ENCODE data around the gene MUS81.

DNA sequence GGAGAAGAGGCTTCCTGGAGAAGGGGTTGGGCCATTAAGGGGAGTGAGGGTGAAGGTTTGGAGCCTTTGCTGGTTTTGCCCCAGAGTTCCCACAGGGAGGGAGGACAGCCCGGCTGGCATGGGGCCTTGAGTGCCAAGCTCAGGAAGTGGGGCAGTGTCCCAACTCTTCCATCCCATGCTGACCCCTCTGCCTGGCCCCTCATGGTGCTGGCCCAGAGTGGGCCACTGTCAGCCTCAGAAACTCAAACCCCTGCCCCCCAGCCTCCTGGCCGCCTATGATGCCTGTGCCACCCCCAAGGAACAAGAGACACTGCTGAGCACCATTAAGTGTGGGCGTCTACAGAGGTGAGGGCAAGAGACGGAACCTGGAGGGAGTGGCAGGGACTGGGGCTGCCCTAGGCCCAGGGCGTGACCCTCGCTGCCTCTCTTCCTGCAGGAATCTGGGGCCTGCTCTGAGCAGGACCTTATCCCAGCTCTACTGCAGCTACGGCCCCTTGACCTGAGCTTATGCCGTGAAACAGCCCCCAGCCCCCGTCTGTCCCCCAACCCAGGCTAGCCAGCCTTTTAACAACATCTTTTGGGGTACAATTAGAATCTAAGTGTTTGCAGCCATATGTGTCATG is 5.4 kb downstream of the MUS81 start:
- TF ChIP-seq, protein P1, sequence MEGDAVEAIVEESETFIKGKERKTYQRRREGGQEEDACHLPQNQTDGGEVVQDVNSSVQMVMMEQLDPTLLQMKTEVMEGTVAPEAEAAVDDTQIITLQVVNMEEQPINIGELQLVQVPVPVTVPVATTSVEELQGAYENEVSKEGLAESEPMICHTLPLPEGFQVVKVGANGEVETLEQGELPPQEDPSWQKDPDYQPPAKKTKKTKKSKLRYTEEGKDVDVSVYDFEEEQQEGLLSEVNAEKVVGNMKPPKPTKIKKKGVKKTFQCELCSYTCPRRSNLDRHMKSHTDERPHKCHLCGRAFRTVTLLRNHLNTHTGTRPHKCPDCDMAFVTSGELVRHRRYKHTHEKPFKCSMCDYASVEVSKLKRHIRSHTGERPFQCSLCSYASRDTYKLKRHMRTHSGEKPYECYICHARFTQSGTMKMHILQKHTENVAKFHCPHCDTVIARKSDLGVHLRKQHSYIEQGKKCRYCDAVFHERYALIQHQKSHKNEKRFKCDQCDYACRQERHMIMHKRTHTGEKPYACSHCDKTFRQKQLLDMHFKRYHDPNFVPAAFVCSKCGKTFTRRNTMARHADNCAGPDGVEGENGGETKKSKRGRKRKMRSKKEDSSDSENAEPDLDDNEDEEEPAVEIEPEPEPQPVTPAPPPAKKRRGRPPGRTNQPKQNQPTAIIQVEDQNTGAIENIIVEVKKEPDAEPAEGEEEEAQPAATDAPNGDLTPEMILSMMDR (IDR thresholded peaks at IDR 0.05; ENCODE audit: insufficient read depth, low read length): no peak
- TF ChIP-seq GABPA (IDR thresholded peaks at IDR 0.05; ENCODE audit: low read depth) (no peak), POLR2AphosphoS5 (IDR thresholded peaks at IDR 0.05; ENCODE audit: low read depth) (no peak), SPI1 (IDR thresholded peaks at IDR 0.05; ENCODE audit: borderline replicate concordance, low read depth) (no peak)
- TF ChIP-seq, protein P2, sequence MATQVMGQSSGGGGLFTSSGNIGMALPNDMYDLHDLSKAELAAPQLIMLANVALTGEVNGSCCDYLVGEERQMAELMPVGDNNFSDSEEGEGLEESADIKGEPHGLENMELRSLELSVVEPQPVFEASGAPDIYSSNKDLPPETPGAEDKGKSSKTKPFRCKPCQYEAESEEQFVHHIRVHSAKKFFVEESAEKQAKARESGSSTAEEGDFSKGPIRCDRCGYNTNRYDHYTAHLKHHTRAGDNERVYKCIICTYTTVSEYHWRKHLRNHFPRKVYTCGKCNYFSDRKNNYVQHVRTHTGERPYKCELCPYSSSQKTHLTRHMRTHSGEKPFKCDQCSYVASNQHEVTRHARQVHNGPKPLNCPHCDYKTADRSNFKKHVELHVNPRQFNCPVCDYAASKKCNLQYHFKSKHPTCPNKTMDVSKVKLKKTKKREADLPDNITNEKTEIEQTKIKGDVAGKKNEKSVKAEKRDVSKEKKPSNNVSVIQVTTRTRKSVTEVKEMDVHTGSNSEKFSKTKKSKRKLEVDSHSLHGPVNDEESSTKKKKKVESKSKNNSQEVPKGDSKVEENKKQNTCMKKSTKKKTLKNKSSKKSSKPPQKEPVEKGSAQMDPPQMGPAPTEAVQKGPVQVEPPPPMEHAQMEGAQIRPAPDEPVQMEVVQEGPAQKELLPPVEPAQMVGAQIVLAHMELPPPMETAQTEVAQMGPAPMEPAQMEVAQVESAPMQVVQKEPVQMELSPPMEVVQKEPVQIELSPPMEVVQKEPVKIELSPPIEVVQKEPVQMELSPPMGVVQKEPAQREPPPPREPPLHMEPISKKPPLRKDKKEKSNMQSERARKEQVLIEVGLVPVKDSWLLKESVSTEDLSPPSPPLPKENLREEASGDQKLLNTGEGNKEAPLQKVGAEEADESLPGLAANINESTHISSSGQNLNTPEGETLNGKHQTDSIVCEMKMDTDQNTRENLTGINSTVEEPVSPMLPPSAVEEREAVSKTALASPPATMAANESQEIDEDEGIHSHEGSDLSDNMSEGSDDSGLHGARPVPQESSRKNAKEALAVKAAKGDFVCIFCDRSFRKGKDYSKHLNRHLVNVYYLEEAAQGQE (IDR thresholded peaks at IDR 0.05; ENCODE audit: insufficient replicate concordance, low read depth): no peak

Data from HL-60 (cell line).